Subcutaneous adipose tissue (tissue), 4 donors: ENCODE measurements around the gene ABCC8. TPM values are rescaled to one million over a fixed set of nuclear protein-coding genes. Genes with fewer than 3 reads are reported as not detected.

Experiments
- CTCF ChIP-seq: fragments of 450-650 bp; IDR thresholded peaks from one replicate; pipeline ENCODE4 v1.5.1; 2016; ENCODE audit warnings: low read depth, mild to moderate bottlenecking, control low read depth, antibody characterized with exemption, moderate library complexity
- total RNA-seq, 4 donors: library from RNA; depleted of rRNA; stranded (reverse); fragments of >200 nt; gene quantifications; one replicate each; pipeline ENCODE4 v1.1.0, GENCODE V29; 2016

The ABCC8 gene
- total RNA-seq, 4 donors from 2014 or later = 0.16 to 0.51 TPM; not detected in 2

GRCh38 chr11:17459236-17459896 is 17.3 kb downstream of the ABCC8 start:
- TF ChIP-seq CTCF = no peak

GRCh38 chr11:17458268-17458667 is 18.4 kb downstream of the ABCC8 start:
- TF ChIP-seq CTCF = no peak

- TF ChIP-seq CTCF = no peak
Measured at GRCh38 chr11:17457396-17458173, 19.1 kb downstream of the ABCC8 start.

- no peak for TF ChIP-seq CTCF
Measured at GRCh38 chr11:17452668-17453067, 24.0 kb downstream of the ABCC8 start.

- no peak for TF ChIP-seq CTCF
Measured at GRCh38 chr11:17449158-17449557, 27.5 kb downstream of the ABCC8 start.

- TF ChIP-seq CTCF = no peak
Measured at GRCh38 chr11:17446482-17446881, 30.2 kb downstream of the ABCC8 start.

- no peak for TF ChIP-seq CTCF
Measured at GRCh38 chr11:17445240-17445795, 31.3 kb downstream of the ABCC8 start.
